Activated T-helper 9 cell treated with anti-CD3 and anti-CD28 coated beads, Interleukin-2, amount 50 U/mL, for 16 hours (primary cell): ENCODE measurements around the gene EXOC3L1.
A peak's percentile ranks its signal among the peaks of the same experiment; 100 is the strongest.

Experiments used
- DNase-seq: peaks from one replicate; pipeline ENCODE4 v3.0.0-alpha.2; 2020; ENCODE audit warnings: low read depth

Gene EXOC3L1

GRCh38 chr16:67182288-67182687, 7.6 kb downstream of the EXOC3L1 start:
- DNase-seq, result no peak

- no peak for DNase-seq
Measured at GRCh38 chr16:67181346-67181745, 8.6 kb downstream of the EXOC3L1 start.

- no peak for DNase-seq
Measured at GRCh38 chr16:67180166-67180565, 9.8 kb downstream of the EXOC3L1 start.

- no peak for DNase-seq
Measured at GRCh38 chr16:67179421-67180080, 10.4 kb downstream of the EXOC3L1 start.

- DNase-seq, result peak; percentile 44
Measured at GRCh38 chr16:67177743-67178699, 11.9 kb downstream of the EXOC3L1 start.

- DNase-seq, result no peak
Measured at GRCh38 chr16:67176662-67177061, 13.3 kb downstream of the EXOC3L1 start.

GRCh38 chr16:67174706-67175231, 15.2 kb downstream of the EXOC3L1 start:
- no peak for DNase-seq

- DNase-seq, result peak; percentile 47
Measured at GRCh38 chr16:67173808-67174705, 15.9 kb downstream of the EXOC3L1 start.

GRCh38 chr16:67173323-67173722, 16.6 kb downstream of the EXOC3L1 start:
- no peak for DNase-seq

GRCh38 chr16:67170949-67171649, 18.8 kb downstream of the EXOC3L1 start:
- DNase-seq, result no peak

GRCh38 chr16:67170168-67170948, 19.6 kb downstream of the EXOC3L1 start, which contains the start of gene NOL3:
NOL3 (plus strand) TSS chr16:67170538.
- no peak for DNase-seq

- no peak for DNase-seq
Measured at GRCh38 chr16:67169642-67170167, 20.2 kb downstream of the EXOC3L1 start.

GRCh38 chr16:67169011-67169451, 20.9 kb downstream of the EXOC3L1 start:
- DNase-seq, result no peak

GRCh38 chr16:67167588-67167987, 22.3 kb downstream of the EXOC3L1 start:
- no peak for DNase-seq

- no peak for DNase-seq
Measured at GRCh38 chr16:67166598-67167168, 23.3 kb downstream of the EXOC3L1 start.

- no peak for DNase-seq
Measured at GRCh38 chr16:67166110-67166547, 23.8 kb downstream of the EXOC3L1 start.

GRCh38 chr16:67165121-67166078, 24.5 kb downstream of the EXOC3L1 start:
- no peak for DNase-seq

- no peak for DNase-seq
Measured at GRCh38 chr16:67164599-67165061, 25.3 kb downstream of the EXOC3L1 start, which contains the start of gene HSF4. HSF4 (plus strand) TSS chr16:67164745; CDS start chr16:67164812, 67 bp downstream.
